Activated T-helper 1 cell treated with anti-CD3 and anti-CD28 coated beads, Interleukin-12 subunit alpha, Interleukin-12 subunit beta, Interleukin-2, Interleukin-4 antibody, amounts not matched to agents 30 ng/mL and 10 ng/mL and 1 ng/mL, durations not matched to agents 14 hours and 24 hours and 36 hours (primary cell): ENCODE data around the gene GABRB1. TPM values are rescaled to one million over a fixed set of nuclear protein-coding genes. Genes with fewer than 3 reads are reported as not detected.

ENCODE experiments used
- DNase-seq: peaks from one replicate; pipeline ENCODE4 v3.0.0; 2021; ENCODE audit warnings: low spot score
- H3K27ac Mint-ChIP-seq: one replicate; pipeline ENCODE4 v1.8.0; 2021; ENCODE audit warnings: mild to moderate bottlenecking, mixed read lengths
- H3K27me3 Mint-ChIP-seq: one replicate; pipeline ENCODE4 v1.8.0; 2022; ENCODE audit warnings: mild to moderate bottlenecking, moderate library complexity, mixed read lengths; ENCODE audit not compliant: insufficient read depth
- H3K36me3 Mint-ChIP-seq: one replicate; pipeline ENCODE4 v1.8.0; 2021; ENCODE audit warnings: low read depth, mixed read lengths
- H3K4me1 Mint-ChIP-seq: one replicate; pipeline ENCODE4 v1.8.0; 2021; ENCODE audit warnings: low read depth, mixed read lengths
- H3K4me3 Mint-ChIP-seq: one replicate; pipeline ENCODE4 v1.8.0; 2021; ENCODE audit warnings: mild to moderate bottlenecking, moderate library complexity, mixed read lengths
- H3K9me3 Mint-ChIP-seq: one replicate; pipeline ENCODE4 v1.8.0; 2021; ENCODE audit warnings: mixed read lengths
- intact Hi-C: fragments of 100-400 bp; cut with micrococcal nuclease; formaldehyde crosslinking; loops from one replicate; pipeline ENCODE4 v1.15.1; 2024
- total RNA-seq: library from RNA; stranded (reverse); gene quantifications from 2 replicates; pipeline ENCODE4 v1.2.3, GENCODE V29; 2022

Gene GABRB1
- total RNA-seq, 1 donor from 2014 or later: not detected

GRCh38 chr4:47210828-47211227, 179.5 kb downstream of the GABRB1 start:
- Mint-ChIP-seq H3K36me3 (no peaks in the 10 kb centered on the region), H3K27me3 (no peaks in the 10 kb centered on the region), H3K4me3 (no peak overlapping the region), H3K27ac (no peak overlapping the region), H3K9me3 (no peaks in the 10 kb centered on the region), H3K4me1 (no peaks in the 10 kb centered on the region)
- intact Hi-C loops: no loop called here
- no peak for DNase-seq

DNA sequence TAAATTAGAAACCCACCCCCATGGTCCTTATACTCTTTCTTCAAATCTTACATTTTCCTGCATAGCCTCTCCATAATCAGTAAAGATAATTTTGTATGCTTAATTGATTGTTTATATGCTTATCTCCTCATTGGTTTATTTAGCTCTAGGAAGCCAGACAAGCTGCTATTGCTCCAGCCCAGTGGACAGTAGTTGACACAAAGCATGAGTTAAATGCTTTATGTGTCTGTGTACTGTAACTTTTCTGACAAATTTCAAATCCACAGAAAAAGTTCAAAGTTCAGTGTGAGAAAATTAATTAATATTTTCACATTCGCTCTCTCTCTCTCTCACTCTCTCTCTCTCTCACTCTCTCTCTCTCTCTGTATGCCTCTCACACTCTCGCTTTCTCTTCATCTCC, 181.7 kb downstream of the GABRB1 start:
- H3K9me3 Mint-ChIP-seq: no peaks in the 10 kb centered on the region
- H3K27ac Mint-ChIP-seq: no peak overlapping the region
- H3K4me1 Mint-ChIP-seq: no peaks in the 10 kb centered on the region
- no peak overlapping the region for H3K4me3 Mint-ChIP-seq
- no peaks in the 10 kb centered on the region for H3K36me3 Mint-ChIP-seq
- no peak for DNase-seq
- H3K27me3 Mint-ChIP-seq: no peaks in the 10 kb centered on the region
- intact Hi-C loops: no loop called here

DNA sequence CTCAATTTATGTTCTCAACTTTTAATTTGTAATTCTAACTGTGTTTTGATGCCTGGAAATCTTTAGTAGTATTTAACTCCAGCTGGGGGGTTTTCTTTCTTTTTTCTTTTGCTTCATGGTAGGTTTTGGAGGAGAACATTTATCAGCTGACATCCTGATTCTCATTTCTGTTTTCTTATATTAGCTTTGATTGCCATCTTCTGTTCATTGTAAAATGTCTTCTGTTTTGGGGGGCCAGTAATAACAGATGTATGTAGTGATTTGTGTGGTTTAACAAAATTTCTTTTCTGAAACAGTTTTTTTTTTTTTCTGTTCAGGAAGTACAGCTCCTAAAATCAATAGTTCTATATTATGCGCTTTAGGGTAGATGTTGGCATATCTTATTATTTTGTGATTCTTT, 182.2 kb downstream of the GABRB1 start:
- Mint-ChIP-seq H3K27me3 (no peaks in the 10 kb centered on the region), H3K9me3 (no peaks in the 10 kb centered on the region), H3K27ac (no peak overlapping the region), H3K4me3 (no peak overlapping the region), H3K4me1 (no peaks in the 10 kb centered on the region), H3K36me3 (no peaks in the 10 kb centered on the region)
- intact Hi-C loops: no loop called here
- no peak for DNase-seq

GRCh38 chr4:47213971-47214370, 182.6 kb downstream of the GABRB1 start:
- Mint-ChIP-seq H3K36me3 (no peaks in the 10 kb centered on the region), H3K27ac (no peak overlapping the region), H3K9me3 (no peaks in the 10 kb centered on the region), H3K27me3 (no peaks in the 10 kb centered on the region), H3K4me3 (no peak overlapping the region), H3K4me1 (no peaks in the 10 kb centered on the region)
- intact Hi-C loops: no loop called here
- no peak for DNase-seq

DNA sequence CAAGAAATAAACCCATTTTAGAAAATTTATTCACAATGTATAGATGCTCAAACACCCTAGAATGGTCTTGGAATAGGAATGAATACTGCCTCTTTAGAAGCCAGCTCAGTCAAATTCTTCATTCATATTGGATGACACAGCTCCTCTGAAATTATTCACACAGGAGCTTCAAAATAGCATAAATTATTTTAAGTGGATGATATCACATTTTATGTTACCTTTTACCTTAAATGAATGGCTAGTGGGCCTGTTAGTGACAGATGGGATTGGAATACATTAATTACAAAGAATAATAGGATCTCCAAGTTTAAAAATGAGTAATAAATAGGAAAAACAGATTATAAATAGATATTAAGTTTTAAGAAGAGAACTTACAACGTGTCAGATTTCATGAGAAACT, 184.4 kb downstream of the GABRB1 start:
- H3K4me3 Mint-ChIP-seq: no peak overlapping the region
- H3K4me1 Mint-ChIP-seq: no peaks in the 10 kb centered on the region
- H3K36me3 Mint-ChIP-seq: no peaks in the 10 kb centered on the region

DNA sequence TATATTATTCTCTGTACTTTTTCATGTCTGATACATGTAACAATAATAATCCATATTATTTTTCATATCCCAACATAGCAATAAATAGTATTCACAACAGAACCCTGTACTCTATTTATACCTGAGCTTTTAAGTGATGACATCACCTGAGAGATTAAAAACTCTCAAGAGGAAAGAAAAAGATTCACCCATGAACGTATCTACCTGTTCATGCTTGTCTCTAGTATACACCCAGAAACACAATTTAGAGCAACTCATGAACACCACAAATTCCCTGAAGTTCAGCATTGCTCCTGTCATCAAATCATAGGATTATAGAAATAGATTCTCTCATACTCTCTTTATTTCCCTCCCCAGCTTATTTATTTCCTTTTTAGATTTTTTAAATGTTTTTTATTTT, 185.9 kb downstream of the GABRB1 start:
- H3K27me3 Mint-ChIP-seq: no peaks in the 10 kb centered on the region
- DNase-seq: no peak
- no peak overlapping the region for H3K4me3 Mint-ChIP-seq
- intact Hi-C loops: no loop called here
- no peaks in the 10 kb centered on the region for H3K4me1 Mint-ChIP-seq
- H3K9me3 Mint-ChIP-seq: no peaks in the 10 kb centered on the region
- H3K36me3 Mint-ChIP-seq: no peaks in the 10 kb centered on the region
- H3K27ac Mint-ChIP-seq: no peak overlapping the region

More for the DNA sequence above, 184.4 kb downstream of the GABRB1 start:
- DNase-seq: no peak
- Mint-ChIP-seq H3K27ac (no peak overlapping the region), H3K27me3 (no peaks in the 10 kb centered on the region), H3K9me3 (no peaks in the 10 kb centered on the region)
- intact Hi-C loops: no loop called here

DNA sequence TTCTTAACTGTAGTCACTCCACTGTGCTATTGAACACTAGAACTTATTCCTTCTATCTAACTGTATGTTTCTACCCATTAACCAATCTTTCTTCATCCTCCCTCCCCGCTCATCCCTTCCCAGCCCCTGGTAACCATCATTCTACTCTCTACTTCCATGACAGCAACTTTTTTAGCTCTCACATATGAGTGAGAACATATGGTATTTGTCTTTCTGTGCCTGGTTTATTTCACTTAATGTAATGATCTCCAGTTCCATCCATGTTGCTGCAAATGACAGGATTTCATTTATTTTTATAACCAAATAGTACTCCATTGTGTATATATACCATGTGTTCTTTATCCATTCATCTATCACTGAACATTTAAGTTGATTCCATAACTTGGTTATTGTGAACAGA, 186.5 kb downstream of the GABRB1 start:
- Mint-ChIP-seq H3K36me3 (no peaks in the 10 kb centered on the region), H3K9me3 (no peaks in the 10 kb centered on the region), H3K4me1 (no peaks in the 10 kb centered on the region), H3K4me3 (no peak overlapping the region), H3K27ac (no peak overlapping the region), H3K27me3 (no peaks in the 10 kb centered on the region)
- intact Hi-C loops: no loop called here
- DNase-seq: no peak

GRCh38 chr4:47218631-47219030, 187.3 kb downstream of the GABRB1 start:
- no peaks in the 10 kb centered on the region for H3K4me1 Mint-ChIP-seq
- DNase-seq: no peak
- H3K36me3 Mint-ChIP-seq: no peaks in the 10 kb centered on the region
- H3K27ac Mint-ChIP-seq: no peak overlapping the region
- H3K27me3 Mint-ChIP-seq: no peaks in the 10 kb centered on the region
- intact Hi-C loops: no loop called here
- H3K9me3 Mint-ChIP-seq: no peaks in the 10 kb centered on the region
- no peak overlapping the region for H3K4me3 Mint-ChIP-seq

DNA sequence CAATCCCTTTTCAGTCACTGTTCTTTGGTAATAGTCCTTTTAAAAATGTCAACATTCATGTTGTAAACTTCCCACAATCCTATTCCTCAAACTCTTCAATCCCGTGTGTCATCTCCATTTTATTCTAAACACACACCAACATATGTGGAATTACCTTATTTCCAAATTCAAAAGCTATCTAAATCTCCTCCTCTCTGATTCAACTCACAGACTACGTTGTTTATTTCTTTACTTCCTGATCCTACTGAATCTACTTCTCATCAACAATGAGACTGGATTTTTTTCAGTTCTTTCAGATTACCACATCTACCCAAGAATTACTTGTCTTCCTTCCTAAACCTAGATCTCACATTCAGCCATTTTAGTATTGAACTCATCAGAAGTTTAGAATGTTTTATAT, 188.2 kb downstream of the GABRB1 start:
- no peak overlapping the region for H3K27ac Mint-ChIP-seq
- no peaks in the 10 kb centered on the region for H3K27me3 Mint-ChIP-seq
- no peak for DNase-seq
- no peaks in the 10 kb centered on the region for H3K4me1 Mint-ChIP-seq
- no peaks in the 10 kb centered on the region for H3K36me3 Mint-ChIP-seq
- no peaks in the 10 kb centered on the region for H3K9me3 Mint-ChIP-seq
- no peak overlapping the region for H3K4me3 Mint-ChIP-seq
- intact Hi-C loops: no loop called here

GRCh38 chr4:47221721-47222120, 190.4 kb downstream of the GABRB1 start:
- no peak for DNase-seq
- Mint-ChIP-seq H3K4me3 (no peak overlapping the region), H3K9me3 (no peaks in the 10 kb centered on the region), H3K27me3 (no peaks in the 10 kb centered on the region), H3K36me3 (no peaks in the 10 kb centered on the region), H3K4me1 (no peaks in the 10 kb centered on the region), H3K27ac (no peak overlapping the region)
- intact Hi-C loops: no loop called here

GRCh38 chr4:47222276-47222675, 190.9 kb downstream of the GABRB1 start:
- intact Hi-C loops: no loop called here
- Mint-ChIP-seq H3K36me3 (no peaks in the 10 kb centered on the region), H3K4me3 (no peak overlapping the region), H3K9me3 (no peaks in the 10 kb centered on the region), H3K4me1 (no peaks in the 10 kb centered on the region), H3K27ac (no peak overlapping the region), H3K27me3 (no peaks in the 10 kb centered on the region)
- no peak for DNase-seq

- no peaks in the 10 kb centered on the region for H3K36me3 Mint-ChIP-seq
- intact Hi-C loops: no loop called here
- no peak for DNase-seq
- no peak overlapping the region for H3K4me3 Mint-ChIP-seq
- H3K27me3 Mint-ChIP-seq: no peaks in the 10 kb centered on the region
- no peak overlapping the region for H3K27ac Mint-ChIP-seq
- H3K9me3 Mint-ChIP-seq: no peaks in the 10 kb centered on the region
- no peaks in the 10 kb centered on the region for H3K4me1 Mint-ChIP-seq
Measured at GRCh38 chr4:47224361-47224760, 193.0 kb downstream of the GABRB1 start.

DNA sequence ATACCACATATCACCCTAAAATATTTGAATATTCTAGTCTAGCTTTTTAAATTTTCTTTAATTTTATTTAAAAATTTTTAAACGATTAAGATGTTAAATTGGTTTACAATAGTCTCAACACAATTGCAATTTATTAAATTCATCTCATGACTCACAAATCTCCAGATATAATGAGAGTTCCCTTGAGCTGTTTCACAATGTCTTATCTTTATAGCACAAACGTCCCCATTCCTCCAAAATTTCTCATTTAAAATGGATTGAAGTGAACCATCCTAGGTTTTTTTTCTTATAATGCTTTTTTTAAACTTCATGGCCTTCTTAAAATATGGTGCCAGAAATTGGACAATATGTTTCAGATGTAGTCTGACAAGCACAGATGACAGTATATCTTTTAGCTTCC, 204.4 kb downstream of the GABRB1 start:
- Mint-ChIP-seq H3K27me3 (no peaks in the 10 kb centered on the region), H3K4me3 (no peak overlapping the region), H3K4me1 (no peaks in the 10 kb centered on the region), H3K9me3 (no peaks in the 10 kb centered on the region), H3K27ac (no peak overlapping the region), H3K36me3 (no peaks in the 10 kb centered on the region)
- no peak for DNase-seq
- intact Hi-C loops: loop anchor here (2.0 kb wide), 1 partner anchor 57 kb away; no protein-coding TSS in a partner anchor

DNA sequence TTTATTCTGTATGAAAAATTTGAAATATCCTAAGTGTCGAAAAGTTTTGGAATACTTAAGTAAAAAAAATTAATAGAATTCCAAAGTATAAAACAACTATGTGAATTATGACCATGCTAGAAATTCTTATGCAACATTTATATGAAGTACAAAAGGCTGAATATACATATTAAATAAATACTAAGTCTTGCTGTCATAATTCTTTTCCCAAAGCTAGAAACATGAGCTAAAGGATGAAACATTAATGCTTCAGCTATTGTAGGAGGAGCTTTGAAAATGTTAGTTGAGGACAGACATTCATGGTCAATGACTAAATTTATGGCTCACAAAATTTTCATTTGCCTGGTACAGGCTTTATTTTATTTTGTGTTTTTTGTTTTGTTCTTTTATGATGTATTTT, 207.3 kb downstream of the GABRB1 start:
- no peaks in the 10 kb centered on the region for H3K4me1 Mint-ChIP-seq
- no peak overlapping the region for H3K27ac Mint-ChIP-seq
- intact Hi-C loops: no loop called here
- H3K36me3 Mint-ChIP-seq: no peaks in the 10 kb centered on the region
- no peak for DNase-seq
- no peaks in the 10 kb centered on the region for H3K9me3 Mint-ChIP-seq
- H3K4me3 Mint-ChIP-seq: no peak overlapping the region
- no peaks in the 10 kb centered on the region for H3K27me3 Mint-ChIP-seq
